Neuron (in vitro differentiated cells): ENCODE results near the gene RIPOR3.
"Not testable (repeated sequence)": the region's sequence is repeated elsewhere in the genome, so short reads cannot be mapped to it uniquely, and the experiment has no call there.

Experiments used
- H2AFZ ChIP-seq: one replicate; pipeline ENCODE4 v1.6.1; 2013; ENCODE audit warnings: low read depth, mild to moderate bottlenecking, inconsistent platforms, low read length, moderate library complexity
- H3K27me3 ChIP-seq: one replicate; pipeline ENCODE4 v1.6.1; 2013; ENCODE audit warnings: low read length; ENCODE audit not compliant: insufficient read depth
- H3K36me3 ChIP-seq: one replicate; pipeline ENCODE4 v1.6.1; 2013; ENCODE audit warnings: low read length; ENCODE audit not compliant: insufficient read depth
- H3K4me1 ChIP-seq: one replicate; pipeline ENCODE4 v1.6.1; 2013; ENCODE audit warnings: low read length; ENCODE audit not compliant: insufficient read depth
- H3K4me3 ChIP-seq: 2 replicates; pipeline ENCODE4 v1.5.1; 2013; ENCODE audit warnings: mild to moderate bottlenecking, low read length, moderate library complexity
- H3K9me3 ChIP-seq: one replicate; pipeline ENCODE4 v1.6.1; 2013; ENCODE audit warnings: low read length

The RIPOR3 gene

DNA sequence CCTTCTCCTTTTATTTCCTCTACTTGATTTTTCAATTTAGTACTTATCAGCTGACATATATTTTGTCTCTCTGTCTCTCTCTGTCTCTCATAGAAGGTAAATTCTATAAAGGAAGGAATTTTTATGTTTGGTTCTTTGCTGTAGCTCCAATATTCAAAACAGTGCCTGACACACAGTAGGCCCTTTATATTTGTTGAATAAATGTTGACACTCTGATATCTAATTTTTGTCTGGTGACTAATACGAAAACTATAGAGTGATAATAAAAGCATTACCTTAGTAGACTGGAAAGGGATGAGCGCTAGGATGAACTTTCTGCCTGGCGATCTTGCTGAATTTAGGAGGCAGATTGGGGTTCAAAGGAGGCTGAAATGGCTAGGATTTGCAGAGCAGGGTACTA is 138.4 kb downstream of the RIPOR3 start:
- peaks cover 20% of the 10 kb centered on the region for H3K36me3 ChIP-seq

DNA sequence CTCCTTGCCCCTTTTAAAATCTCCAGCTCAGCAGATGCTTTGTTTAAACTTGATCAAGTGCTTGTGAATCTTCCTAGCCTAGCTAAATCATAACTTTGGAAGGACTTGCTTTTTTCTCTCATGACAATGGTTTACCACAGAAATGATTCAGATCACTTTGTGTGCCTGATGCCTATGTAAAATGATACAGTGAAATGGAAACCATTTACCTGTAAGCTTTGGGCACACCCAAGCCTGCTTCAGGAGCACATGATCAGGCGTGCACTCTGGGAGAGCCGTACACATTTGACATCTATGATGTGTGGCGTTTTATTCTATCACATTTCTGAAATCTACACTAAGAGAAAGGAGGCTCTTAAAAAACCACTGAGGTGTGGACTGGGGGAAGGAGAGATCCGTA is 140.1 kb downstream of the RIPOR3 start:
- no peaks in the 10 kb centered on the region for H3K4me1 ChIP-seq
- H2AFZ ChIP-seq = no peak overlapping the region
- H3K4me3 ChIP-seq = no peak overlapping the region
- H3K36me3 ChIP-seq = peaks cover 13% of the 10 kb centered on the region
- H3K27me3 ChIP-seq = no peaks in the 10 kb centered on the region
- peaks cover 2% of the 10 kb centered on the region for H3K9me3 ChIP-seq

More for the DNA sequence above, 138.4 kb downstream of the RIPOR3 start:
- H3K4me3 ChIP-seq = no peak overlapping the region
- H3K9me3 ChIP-seq = peaks cover 2% of the 10 kb centered on the region
- H3K27me3 ChIP-seq = no peaks in the 10 kb centered on the region
- no peaks in the 10 kb centered on the region for H3K4me1 ChIP-seq
- H2AFZ ChIP-seq = no peak overlapping the region

DNA sequence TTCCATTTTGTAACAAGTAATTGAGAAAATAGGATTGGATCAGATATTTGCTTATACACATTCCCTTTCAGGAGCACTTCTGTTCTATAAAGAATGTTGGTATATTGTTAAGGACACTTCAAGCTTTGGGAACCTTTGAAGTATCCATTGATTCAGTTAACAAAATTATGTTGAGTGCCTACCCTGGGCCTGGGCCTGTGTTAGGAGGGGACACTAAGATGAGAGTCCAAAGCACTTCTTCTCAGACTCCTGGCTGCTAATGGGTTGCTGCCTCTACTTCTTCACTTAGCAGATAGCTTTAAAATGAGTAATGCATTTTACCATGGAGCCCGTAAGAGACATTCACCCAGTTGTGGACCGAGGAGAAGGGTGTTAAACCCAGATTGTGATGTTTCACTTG is 140.8 kb downstream of the RIPOR3 start:
- Histone ChIP-seq H3K4me1 (no peaks in the 10 kb centered on the region), H3K4me3 (no peak overlapping the region), H2AFZ (no peak overlapping the region), H3K27me3 (no peaks in the 10 kb centered on the region), H3K36me3 (peaks cover 10% of the 10 kb centered on the region), H3K9me3 (peaks cover 2% of the 10 kb centered on the region)

DNA sequence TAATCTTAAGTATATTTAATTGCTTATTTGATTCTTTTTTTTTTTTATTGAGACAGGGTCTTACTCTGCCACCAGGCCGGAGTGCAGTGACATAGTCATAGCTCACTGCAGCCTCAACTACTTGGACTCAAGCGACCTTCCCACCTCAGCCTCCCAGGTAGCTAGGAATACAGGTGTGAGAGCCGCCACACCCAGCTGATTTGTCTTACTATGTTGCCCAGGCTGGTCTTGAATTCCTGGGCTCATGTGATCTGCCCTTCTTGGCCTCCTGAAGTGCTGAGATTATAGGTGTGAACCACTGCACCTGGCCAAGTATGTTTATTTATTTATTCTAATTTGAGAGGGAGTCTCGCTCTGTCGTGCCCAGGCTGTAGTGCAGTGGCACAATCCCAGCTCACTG is 142.9 kb downstream of the RIPOR3 start:
- Histone ChIP-seq H3K4me3 (no peak overlapping the region), H3K4me1 (no peaks in the 10 kb centered on the region), H3K9me3 (no peaks in the 10 kb centered on the region), H3K27me3 (no peaks in the 10 kb centered on the region), H3K36me3 (peaks cover 10% of the 10 kb centered on the region), H2AFZ (no peak overlapping the region)

DNA sequence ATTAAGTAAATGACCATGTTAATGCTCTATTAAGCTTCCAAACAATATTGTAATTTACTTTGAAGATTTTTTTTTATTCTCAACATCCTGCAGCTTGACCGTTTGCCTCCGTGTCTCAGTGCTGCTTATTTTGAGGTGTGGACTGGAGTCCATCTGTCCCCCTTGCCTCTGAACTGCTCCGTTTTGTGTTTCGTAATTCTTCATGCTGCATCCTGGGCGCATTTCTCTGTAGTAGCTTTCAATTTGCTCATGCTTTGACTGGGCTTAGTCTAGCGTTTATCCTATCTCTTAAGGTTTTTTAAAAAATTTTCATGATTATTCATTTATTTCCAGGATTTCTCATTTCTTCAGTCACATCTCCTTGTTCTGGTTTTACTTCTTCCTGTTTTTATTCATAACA is 143.4 kb downstream of the RIPOR3 start:
- Histone ChIP-seq H3K4me3 (no peak overlapping the region), H3K27me3 (no peaks in the 10 kb centered on the region), H2AFZ (no peak overlapping the region), H3K4me1 (no peaks in the 10 kb centered on the region), H3K9me3 (no peaks in the 10 kb centered on the region), H3K36me3 (peaks cover 10% of the 10 kb centered on the region)

DNA sequence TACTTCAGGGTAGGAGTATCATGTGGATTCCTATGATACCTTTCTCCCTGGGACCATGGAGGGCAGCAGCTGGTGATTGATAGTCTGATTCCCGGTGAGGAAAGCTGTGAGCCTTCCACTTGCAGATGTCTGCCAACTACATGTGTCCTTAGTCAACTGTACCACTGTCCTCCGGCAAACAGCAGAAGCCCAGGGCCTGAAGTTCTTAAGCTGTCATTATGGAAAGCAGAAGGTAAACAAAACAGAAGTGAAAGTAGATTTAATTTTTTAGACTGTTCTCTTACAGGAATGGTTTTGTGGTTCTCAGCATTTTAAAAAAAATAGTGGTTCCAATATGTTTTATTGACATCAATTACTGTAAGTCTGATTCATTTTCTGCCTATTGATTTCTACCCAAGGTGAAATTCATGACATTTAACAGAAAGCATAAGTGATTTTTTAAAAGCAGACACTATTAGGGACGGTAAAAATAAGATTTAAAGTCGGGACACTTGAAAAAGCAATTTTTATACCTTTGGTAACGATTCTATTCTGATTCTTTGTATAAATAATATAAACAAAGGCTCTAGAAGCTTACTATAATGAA is 144.5 kb downstream of the RIPOR3 start:
- no peak overlapping the region for H2AFZ ChIP-seq
- no peaks in the 10 kb centered on the region for H3K27me3 ChIP-seq
- H3K4me1 ChIP-seq = no peaks in the 10 kb centered on the region
- H3K36me3 ChIP-seq = peaks cover 10% of the 10 kb centered on the region
- H3K9me3 ChIP-seq = no peaks in the 10 kb centered on the region
- no peak overlapping the region for H3K4me3 ChIP-seq

DNA sequence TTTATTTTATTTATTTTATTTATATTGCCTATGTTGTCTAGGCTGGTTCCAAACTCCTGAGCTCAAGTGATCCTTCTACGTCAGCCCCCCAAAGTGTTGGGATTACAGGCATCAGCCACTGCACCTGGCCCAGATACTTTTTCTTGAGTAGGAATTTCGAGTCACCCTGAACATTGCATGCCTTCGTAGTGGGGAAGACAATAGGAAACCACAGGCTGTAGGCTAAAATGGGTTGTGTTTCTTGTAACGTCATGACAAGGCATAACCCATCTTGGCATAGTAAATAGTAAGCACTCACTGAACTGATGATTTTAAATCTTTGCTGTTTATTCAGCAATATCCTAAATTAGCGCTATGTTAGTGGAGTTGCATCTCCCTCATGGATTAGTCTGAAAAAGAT is 146.2 kb downstream of the RIPOR3 start:
- Histone ChIP-seq H2AFZ (no peak overlapping the region), H3K36me3 (peaks cover 10% of the 10 kb centered on the region), H3K4me1 (no peaks in the 10 kb centered on the region), H3K9me3 (no peaks in the 10 kb centered on the region), H3K4me3 (no peak overlapping the region), H3K27me3 (no peaks in the 10 kb centered on the region)

DNA sequence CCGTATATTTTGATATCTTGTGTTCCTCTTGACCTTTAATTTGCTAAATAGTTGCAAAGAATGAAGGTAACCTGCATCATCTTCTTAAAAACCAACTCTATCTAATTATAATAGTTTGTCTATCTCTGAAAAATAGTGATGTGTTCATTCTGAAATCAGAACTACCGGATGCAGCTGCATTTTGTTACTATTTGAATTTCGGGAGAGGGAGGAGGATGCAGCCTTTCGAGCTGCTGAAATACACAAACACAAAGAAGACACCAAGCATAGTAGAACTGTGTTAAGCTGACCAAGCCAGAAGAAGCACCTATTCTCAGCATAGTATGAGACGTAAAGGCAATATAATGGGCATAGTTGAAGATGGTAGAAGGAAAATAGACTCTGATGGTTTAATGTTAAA is 148.0 kb downstream of the RIPOR3 start:
- Histone ChIP-seq H3K9me3 (no peaks in the 10 kb centered on the region), H3K27me3 (no peaks in the 10 kb centered on the region), H3K36me3 (peaks cover 4% of the 10 kb centered on the region), H3K4me3 (no peak overlapping the region), H2AFZ (no peak overlapping the region), H3K4me1 (no peaks in the 10 kb centered on the region)

DNA sequence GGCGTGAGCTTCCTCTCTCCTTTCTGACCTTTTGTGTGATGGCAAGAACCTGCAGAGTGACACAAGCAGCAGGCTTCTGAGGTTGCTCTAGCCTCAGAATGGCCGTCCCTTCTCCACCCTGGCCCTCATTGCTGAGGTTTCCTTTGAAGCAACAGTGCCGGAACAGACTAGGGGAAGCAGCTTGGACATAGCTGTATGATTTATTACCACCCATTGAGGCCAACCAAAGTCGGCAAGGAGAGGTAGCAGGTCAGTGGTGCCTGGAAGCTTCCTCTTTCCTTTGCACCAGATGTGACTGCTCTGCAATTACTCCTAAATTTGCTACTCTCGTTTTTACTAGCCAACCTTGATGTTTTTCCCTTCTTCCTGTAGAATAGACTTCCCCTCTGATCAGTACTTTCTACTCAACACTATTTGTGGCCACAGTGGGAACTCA is 149.7 kb downstream of the RIPOR3 start:
- Histone ChIP-seq H3K9me3 (no peaks in the 10 kb centered on the region), H3K27me3 (no peaks in the 10 kb centered on the region), H3K36me3 (peaks cover 3% of the 10 kb centered on the region), H2AFZ (no peak overlapping the region), H3K4me1 (no peaks in the 10 kb centered on the region), H3K4me3 (no peak overlapping the region)

DNA sequence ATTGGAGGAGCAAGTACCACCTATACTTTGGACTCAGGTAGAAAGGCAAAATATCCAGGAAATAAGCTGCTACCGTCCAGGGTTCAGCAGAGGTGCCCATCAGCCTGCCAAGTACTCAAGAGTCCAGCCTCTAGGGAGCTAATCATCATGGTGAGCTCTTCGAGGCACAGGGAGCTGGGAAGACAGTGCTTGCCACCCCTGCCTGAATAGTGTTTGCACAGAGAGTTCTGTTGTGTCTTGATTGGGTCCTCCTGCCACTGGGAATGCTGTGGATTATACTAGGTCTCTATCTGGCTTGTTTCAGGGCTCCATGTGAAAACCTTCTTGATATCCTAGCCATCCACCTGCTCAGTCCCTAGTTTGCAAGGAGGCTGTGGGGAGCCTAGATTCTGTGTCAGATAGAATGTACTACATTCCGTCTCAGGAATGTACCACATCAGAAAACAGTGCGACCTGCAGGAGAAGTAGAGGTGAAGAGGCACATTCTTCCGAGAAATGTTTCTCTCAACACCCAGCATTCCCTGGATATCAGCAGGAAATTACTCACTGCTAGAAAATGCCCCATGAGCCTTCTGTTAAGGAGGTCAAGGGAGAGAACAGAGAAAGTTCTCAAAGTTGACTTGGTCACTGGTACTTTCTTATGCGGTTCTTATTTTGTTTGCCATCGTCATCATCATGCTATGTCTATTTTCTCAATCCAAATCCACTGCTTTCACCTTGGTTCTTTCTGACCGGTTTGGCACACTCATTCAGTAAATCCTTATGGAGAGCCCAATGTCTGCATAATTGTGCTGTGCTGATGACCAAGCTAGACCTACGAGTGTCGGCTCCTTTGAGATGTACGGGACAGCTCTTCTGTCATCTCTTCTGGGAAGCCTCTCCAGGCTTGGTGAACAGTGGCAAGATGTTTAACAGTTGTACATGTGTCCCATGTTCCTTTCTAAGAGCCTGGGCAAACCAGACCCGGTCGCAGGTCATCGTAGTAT is 150.4 kb downstream of the RIPOR3 start:
- Histone ChIP-seq H3K36me3 (peaks cover 3% of the 10 kb centered on the region), H3K9me3 (no peaks in the 10 kb centered on the region), H3K4me1 (no peaks in the 10 kb centered on the region), H3K4me3 (no peak overlapping the region), H3K27me3 (no peaks in the 10 kb centered on the region), H2AFZ (no peak overlapping the region)

DNA sequence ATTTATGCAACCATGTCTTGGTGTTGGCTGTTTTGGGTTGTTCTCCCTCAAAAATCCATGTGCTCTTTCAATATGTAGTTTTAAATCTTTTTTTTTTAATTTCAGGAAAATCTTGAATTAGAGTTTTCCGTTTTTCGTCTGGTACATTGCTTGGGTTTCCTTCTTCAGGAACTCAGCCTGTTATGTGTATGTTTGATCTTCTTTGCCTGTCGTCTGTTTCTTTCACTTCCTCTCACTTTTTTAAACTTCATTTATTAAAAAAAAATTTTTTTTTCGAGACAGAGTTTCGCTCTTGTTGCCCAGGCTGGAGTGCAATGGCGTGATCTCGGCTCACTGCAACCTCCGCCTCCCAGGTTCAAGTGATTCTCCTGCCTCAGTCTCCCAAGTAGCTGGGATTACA is 151.5 kb downstream of the RIPOR3 start:
- H2AFZ ChIP-seq, H3K4me3 ChIP-seq, H3K9me3 ChIP-seq, H3K36me3 ChIP-seq, H3K27me3 ChIP-seq, H3K4me1 ChIP-seq: not testable (repeated sequence)

DNA sequence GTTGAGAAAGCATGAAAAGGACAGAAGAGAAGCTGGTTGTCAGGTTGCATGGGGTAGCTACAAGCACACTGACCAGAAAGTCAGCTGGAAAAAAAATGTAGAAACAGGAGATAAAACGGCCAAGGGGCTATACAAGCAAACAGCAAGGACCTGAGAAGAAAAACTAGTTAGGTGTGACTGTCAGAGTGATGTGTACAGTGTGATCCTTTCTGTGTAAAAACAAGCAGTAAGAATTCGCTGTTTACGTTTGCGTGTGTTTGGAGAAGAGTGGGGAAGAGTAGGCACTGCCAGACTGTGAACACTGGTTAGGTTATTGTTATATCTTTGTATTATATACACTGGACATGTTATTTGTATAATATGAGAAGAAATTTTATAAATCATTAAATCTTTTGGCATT is 153.1 kb downstream of the RIPOR3 start:
- Histone ChIP-seq H2AFZ (no peak overlapping the region), H3K36me3 (no peaks in the 10 kb centered on the region), H3K9me3 (no peaks in the 10 kb centered on the region), H3K27me3 (no peaks in the 10 kb centered on the region), H3K4me1 (no peaks in the 10 kb centered on the region), H3K4me3 (no peak overlapping the region)

DNA sequence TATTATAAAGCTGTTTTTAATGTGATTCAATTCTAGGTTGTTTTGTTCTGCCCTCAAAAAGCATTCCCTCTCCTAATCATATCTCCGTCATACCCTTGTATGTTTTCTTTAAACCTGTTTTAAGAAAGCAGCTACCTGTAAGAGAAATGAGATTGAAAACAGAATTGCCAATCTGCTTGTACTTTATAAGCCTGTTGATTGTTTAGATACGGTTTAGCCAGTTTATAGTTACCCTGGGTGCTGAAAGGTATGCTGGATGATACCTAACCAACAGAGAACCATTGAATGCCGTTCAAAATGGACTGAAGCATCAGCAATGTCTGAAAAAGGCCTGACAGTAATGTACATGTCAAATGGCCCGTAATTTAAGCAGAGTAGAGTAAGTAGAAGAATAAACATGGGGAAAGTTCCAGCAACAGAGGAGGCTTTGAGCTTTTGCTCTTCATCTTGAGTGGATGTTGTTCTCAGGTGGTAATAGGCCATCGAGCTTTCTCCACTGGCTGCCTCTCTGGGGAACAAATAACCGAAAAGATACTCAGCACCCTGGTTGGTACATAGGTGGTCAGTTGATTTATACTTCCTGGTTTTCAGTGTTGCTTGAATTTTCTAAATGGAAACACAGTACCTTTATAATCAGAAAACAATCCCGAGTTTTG is 153.7 kb downstream of the RIPOR3 start:
- no peaks in the 10 kb centered on the region for H3K27me3 ChIP-seq
- no peaks in the 10 kb centered on the region for H3K4me1 ChIP-seq
- no peak overlapping the region for H2AFZ ChIP-seq
- H3K4me3 ChIP-seq = no peak overlapping the region
- H3K36me3 ChIP-seq = no peaks in the 10 kb centered on the region
- H3K9me3 ChIP-seq = no peaks in the 10 kb centered on the region
